ENCODE measurements around the gene GLRX3.
A peak's percentile ranks its signal among the peaks of the same experiment; 100 is the strongest.
"Not testable (repeated sequence)": the region's sequence is repeated elsewhere in the genome, so short reads cannot be mapped to it uniquely, and the experiment has no call there.

The GLRX3 gene

GRCh38 chr10:130189608-130190054, 53.4 kb downstream of the GLRX3 start:
- DNase-seq (ENCODE audit: low read depth), result no peak

- peak; percentile 14 for DNase-seq (ENCODE audit: low read depth)
Measured at GRCh38 chr10:130190055-130190736, 54.0 kb downstream of the GLRX3 start.

GRCh38 chr10:130190737-130191115, 54.5 kb downstream of the GLRX3 start:
- DNase-seq (ENCODE audit: low read depth), result no peak

GRCh38 chr10:130191380-130191779, 55.2 kb downstream of the GLRX3 start:
- DNase-seq (ENCODE audit: low read depth), result no peak

GRCh38 chr10:130192276-130192848, 56.2 kb downstream of the GLRX3 start:
- no peak for DNase-seq (ENCODE audit: low read depth)

- no peak for DNase-seq (ENCODE audit: low read depth)
Measured at GRCh38 chr10:130193033-130193432, 56.8 kb downstream of the GLRX3 start.

- DNase-seq (ENCODE audit: low read depth), result no peak
Measured at GRCh38 chr10:130193493-130194193, 57.5 kb downstream of the GLRX3 start.

GRCh38 chr10:130194194-130194990, 58.2 kb downstream of the GLRX3 start:
- no peak for DNase-seq (ENCODE audit: low read depth)

GRCh38 chr10:130194991-130195645, 58.9 kb downstream of the GLRX3 start:
- DNase-seq (ENCODE audit: low read depth), result no peak

- DNase-seq (ENCODE audit: low read depth), result no peak
Measured at GRCh38 chr10:130195746-130196294, 59.6 kb downstream of the GLRX3 start.

GRCh38 chr10:130196511-130197487, 60.6 kb downstream of the GLRX3 start:
- no peak for DNase-seq (ENCODE audit: low read depth)

- DNase-seq (ENCODE audit: low read depth), result no peak
Measured at GRCh38 chr10:130198651-130199050, 62.5 kb downstream of the GLRX3 start.

GRCh38 chr10:130200179-130201042, 64.2 kb downstream of the GLRX3 start:
- DNase-seq (ENCODE audit: low read depth), result no peak

- no peak for DNase-seq (ENCODE audit: low read depth)
Measured at GRCh38 chr10:130201043-130201380, 64.8 kb downstream of the GLRX3 start.

- DNase-seq (ENCODE audit: low read depth), result not testable (repeated sequence)
Measured at GRCh38 chr10:130202150-130202549, 66.0 kb downstream of the GLRX3 start.

- no peak for DNase-seq (ENCODE audit: low read depth)
Measured at GRCh38 chr10:130202984-130203621, 66.9 kb downstream of the GLRX3 start.

- DNase-seq (ENCODE audit: low read depth), result no peak
Measured at GRCh38 chr10:130203626-130204025, 67.4 kb downstream of the GLRX3 start.

- DNase-seq (ENCODE audit: low read depth), result no peak
Measured at GRCh38 chr10:130206216-130206737, 70.1 kb downstream of the GLRX3 start.

GRCh38 chr10:130207205-130207604, 71.0 kb downstream of the GLRX3 start:
- DNase-seq (ENCODE audit: low read depth), result no peak
